Liver (tissue), 9 donors: Measurements from ENCODE around the gene TSPAN18. TPM values are rescaled to one million over a fixed set of nuclear protein-coding genes. Genes with fewer than 3 reads are reported as not detected.

ENCODE experiments used
- DNase-seq: peaks from one replicate; pipeline ENCODE4 v3.0.0-alpha.2; 2017; ENCODE audit warnings: low spot score
- H3K27ac ChIP-seq, 2 donors: one replicate each; pipeline ENCODE4 v1.7.0; 2013; ENCODE audit warnings: inconsistent platforms in 2 of 2, low read length in 2 of 2, control low read depth in 1 of 2, low read depth in 1 of 2, mild to moderate bottlenecking in 1 of 2
- H3K27me3 ChIP-seq, 4 donors: one replicate each; pipeline versions ENCODE4 v1.6.1 to v1.7.0; 2013; ENCODE audit warnings: low read length in 3 of 4, inconsistent platforms in 1 of 4, mild to moderate bottlenecking in 1 of 4, moderate library complexity in 1 of 4; ENCODE audit not compliant: control insufficient read depth in 4 of 4, insufficient read depth in 4 of 4
- H3K36me3 ChIP-seq, 4 donors: one replicate each; pipeline versions ENCODE4 v1.6.1 to v1.7.0; 2013; ENCODE audit warnings: low read length in 3 of 4, mild to moderate bottlenecking in 3 of 4, low read depth in 1 of 4, moderate library complexity in 1 of 4; ENCODE audit not compliant: control insufficient read depth in 4 of 4, insufficient read depth in 3 of 4
- H3K4me1 ChIP-seq, 4 donors: one replicate each; pipeline versions ENCODE4 v1.6.1 to v1.7.0; 2013; ENCODE audit warnings: low read length in 3 of 4, mild to moderate bottlenecking in 3 of 4, moderate library complexity in 1 of 4; ENCODE audit not compliant: control insufficient read depth in 4 of 4, insufficient read depth in 4 of 4
- H3K4me3 ChIP-seq, 3 donors: one replicate each; pipeline versions ENCODE4 v1.6.1 to v1.7.0; 2013; ENCODE audit warnings: low read length in 3 of 3, control low read depth in 1 of 3, low read depth in 1 of 3, mild to moderate bottlenecking in 1 of 3
- H3K9ac ChIP-seq, 2 donors: one replicate each; pipeline ENCODE4 v1.7.0; 2013; ENCODE audit warnings: low read length in 2 of 2, mild to moderate bottlenecking in 2 of 2, moderate library complexity in 2 of 2, control low read depth in 1 of 2, low read depth in 1 of 2
- H3K9me3 ChIP-seq, 4 donors: one replicate each; pipeline versions ENCODE4 v1.6.1 to v1.7.0; 2013; ENCODE audit warnings: low read length in 3 of 4; ENCODE audit not compliant: control insufficient read depth in 4 of 4
- ATF3 ChIP-seq: IDR thresholded peaks from 2 replicates; pipeline ENCODE4 v1.6.1; 2016; ENCODE audit warnings: antibody characterized with exemption
- CTCF ChIP-seq: fragments of 150-350 bp; IDR thresholded peaks from 2 replicates; pipeline ENCODE4 v1.5.1; 2017; ENCODE audit warnings: improper control_type of control experiment, low read depth, low read length; ENCODE audit not compliant: missing input control
- FOXA1 ChIP-seq: IDR thresholded peaks from 2 replicates; pipeline ENCODE4 v1.6.1; 2016; ENCODE audit warnings: antibody characterized with exemption
- FOXA2 ChIP-seq: IDR thresholded peaks from 2 replicates; pipeline ENCODE4 v1.6.1; 2016; ENCODE audit warnings: antibody characterized with exemption
- GABPA ChIP-seq, 2 donors: IDR thresholded peaks in 1 of 2; conservative IDR thresholded peaks in 1 of 2; 2 replicates each; pipeline ENCODE4 v1.6.1; 2016; ENCODE audit warnings: antibody characterized with exemption in 2 of 2, mild to moderate bottlenecking in 1 of 2, moderate library complexity in 1 of 2
- HNF4A ChIP-seq, 2 donors: conservative IDR thresholded peaks; 2 replicates each; pipeline ENCODE4 v1.6.1; 2016; ENCODE audit warnings: antibody characterized with exemption in 2 of 2, mild to moderate bottlenecking in 2 of 2
- MAX ChIP-seq: IDR thresholded peaks from 2 replicates; pipeline ENCODE4 v1.6.1; 2016; ENCODE audit warnings: antibody characterized with exemption
- NR2F2 ChIP-seq: IDR thresholded peaks from 2 replicates; pipeline ENCODE4 v1.6.1; 2016; ENCODE audit warnings: antibody characterized with exemption
- RAD21 ChIP-seq, 2 donors: IDR thresholded peaks; 2 replicates each; pipeline ENCODE4 v1.6.1; 2016; ENCODE audit warnings: antibody characterized with exemption in 2 of 2, mild to moderate bottlenecking in 2 of 2
- RXRA ChIP-seq, 2 donors: IDR thresholded peaks; 2 replicates each; pipeline ENCODE4 v1.6.1; 2017 to 2018; ENCODE audit warnings: antibody characterized with exemption in 2 of 2, mild to moderate bottlenecking in 1 of 2
- SP1 ChIP-seq: IDR thresholded peaks from 2 replicates; pipeline ENCODE4 v1.6.1; 2018; ENCODE audit warnings: antibody characterized with exemption, mild to moderate bottlenecking
- TAF1 ChIP-seq: conservative IDR thresholded peaks from 2 replicates; pipeline ENCODE4 v1.6.1; 2016; ENCODE audit warnings: antibody characterized with exemption, mild to moderate bottlenecking
- YY1 ChIP-seq: IDR thresholded peaks from 2 replicates; pipeline ENCODE4 v1.6.1; 2016; ENCODE audit warnings: antibody characterized with exemption, mild to moderate bottlenecking
- ZBTB33 ChIP-seq: IDR thresholded peaks from 2 replicates; pipeline ENCODE4 v1.6.1; 2016; ENCODE audit warnings: antibody characterized with exemption
- WGBS: extraction: QIAGEN DNeasy Blood & Tissue Kit; methylation state at CpG from one replicate; pipeline ENCODE4 v1.1.7; 2013; 5-methylcytosine and 5-hydroxymethylcytosine counted together
- polyA plus RNA-seq, 2 donors: library from polyadenylated mRNA; stranded (reverse) in 1 of 2; unstranded in 1 of 2; fragments of 200-250 nt in 1 of 2; fragments of >200 nt in 1 of 2; fragmentation: Nextera tagmentation in 1 of 2; extraction: Ambion mirVana in 1 of 2; gene quantifications; one replicate each; pipeline versions ENCODE4 v1.2.1 to v1.2.3, GENCODE V29; 2013 to 2015
- total RNA-seq, 2 donors: library from RNA; depleted of rRNA; stranded (reverse); fragments of >200 nt; gene quantifications; one replicate each; pipeline ENCODE4 v1.2.3, GENCODE V29; 2014
- donor health status: healthy.
- donor health status: healthy.
- donor health status: healthy.
- donor health status: healthy.
- donor health status: healthy.

Gene TSPAN18
- total and polyA plus RNA-seq, 4 donors: 1.2 to 5.0 (median 2.8) TPM

- no peak for TF ChIP-seq HNF4A (conservative IDR thresholded peaks at IDR 0.05)
- no peak for TF ChIP-seq FOXA1
- TF ChIP-seq ATF3: no peak
- no peak for TF ChIP-seq YY1
- no peak for TF ChIP-seq RXRA (IDR thresholded peaks at IDR 0.05)
- no peak for TF ChIP-seq NR2F2
- no peak for TF ChIP-seq FOXA2
- no peak for TF ChIP-seq CTCF
- TF ChIP-seq RAD21 (IDR thresholded peaks at IDR 0.05): no peak
- no peak for TF ChIP-seq ZBTB33
- no peak for TF ChIP-seq TAF1
- TF ChIP-seq MAX: no peak
- TF ChIP-seq SP1: no peak
- DNase-seq: no peak
- Histone ChIP-seq H3K36me3 (no peaks in the 10 kb centered on the region), H3K27ac (no peak overlapping the region), H3K9ac (no peak overlapping the region), H3K27me3 (peaks cover 0 to 2% (median 0%) of the 10 kb centered on the region in 4 donors), H3K4me1 (no peaks in the 10 kb centered on the region), H3K4me3 (no peak overlapping the region), H3K9me3 (no peaks in the 10 kb centered on the region)
- 75% methylated on average over 12 of the region's 12 CpGs for WGBS
Measured at GRCh38 chr11:44936951-44937543, 210.3 kb downstream of the TSPAN18 start.

- Histone ChIP-seq H3K9me3 (no peaks in the 10 kb centered on the region), H3K27ac (no peak overlapping the region), H3K27me3 (peaks cover 0 to 2% (median 0%) of the 10 kb centered on the region in 4 donors), H3K36me3 (no peaks in the 10 kb centered on the region), H3K9ac (no peak overlapping the region), H3K4me3 (no peak overlapping the region), H3K4me1 (peaks cover 0 to 3% (median 0%) of the 10 kb centered on the region in 4 donors)
- 92% methylated on average over 19 of the region's 19 CpGs for WGBS
- TF ChIP-seq SP1 (no peak), HNF4A (conservative IDR thresholded peaks at IDR 0.05) (no peak), CTCF (no peak), RAD21 (IDR thresholded peaks at IDR 0.05) (no peak), FOXA2 (no peak), GABPA (IDR thresholded peaks at IDR 0.05 in 1 of 2, conservative IDR thresholded peaks at IDR 0.05 in 1 of 2) (no peak), TAF1 (no peak), YY1 (no peak)
- no peak for DNase-seq
Measured at GRCh38 chr11:44938066-44938691, 211.4 kb downstream of the TSPAN18 start.
